Measurements from ENCODE around the gene BATF2.

Gene BATF2, protein sequence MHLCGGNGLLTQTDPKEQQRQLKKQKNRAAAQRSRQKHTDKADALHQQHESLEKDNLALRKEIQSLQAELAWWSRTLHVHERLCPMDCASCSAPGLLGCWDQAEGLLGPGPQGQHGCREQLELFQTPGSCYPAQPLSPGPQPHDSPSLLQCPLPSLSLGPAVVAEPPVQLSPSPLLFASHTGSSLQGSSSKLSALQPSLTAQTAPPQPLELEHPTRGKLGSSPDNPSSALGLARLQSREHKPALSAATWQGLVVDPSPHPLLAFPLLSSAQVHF
- long read RNA-seq, partial matches to known transcripts, result 0 of 2 reads
- long read RNA-seq, other reads (novel, unspliced or antisense), result 2 of 2 reads

DNA sequence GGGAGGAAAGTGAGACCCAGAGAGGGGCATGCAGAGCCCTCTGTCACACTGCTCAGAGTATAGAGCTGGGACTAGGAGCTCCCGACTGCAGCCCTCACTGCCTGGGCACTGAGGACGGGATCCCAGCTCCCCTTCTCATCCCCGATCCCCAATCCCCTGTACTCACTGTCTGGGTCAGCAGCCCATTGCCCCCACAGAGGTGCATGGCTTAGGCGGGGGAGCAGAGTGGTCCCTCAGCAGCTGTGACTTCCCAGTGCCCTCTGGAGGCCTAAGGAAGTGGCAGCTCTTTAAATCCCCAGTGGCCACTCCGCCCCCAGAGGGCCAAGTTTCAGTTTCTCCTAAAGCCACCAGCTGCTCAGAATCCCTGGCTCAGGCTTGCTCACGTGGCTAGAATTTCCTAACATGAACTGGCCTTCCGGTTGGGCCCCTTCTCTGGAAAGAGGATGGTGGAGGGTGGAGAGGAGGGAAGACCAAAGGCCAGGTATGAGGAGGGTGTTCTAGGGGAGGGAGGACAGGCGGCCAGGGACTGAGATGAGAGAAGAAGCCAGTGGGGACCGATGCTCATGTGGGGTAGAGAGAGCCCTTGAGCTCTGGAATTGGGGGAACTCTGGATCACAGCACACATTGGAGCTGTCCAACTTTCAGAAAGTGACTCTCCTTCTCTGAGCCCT lies at the start of gene BATF2:
BATF2 (minus strand) TSS at position 262 of the 671 bp plus-strand sequence; CDS start at position 205, 57 bp downstream.
- Histone ChIP-seq H3K27me3 (ENCODE audit: insufficient read depth, poor library complexity, severe bottlenecking) (no peaks in the 10 kb centered on the region), H3K27ac (replicated peaks) (no peak within 1 kb of the TSS), H3K4me3 (replicated peaks; ENCODE audit: insufficient read depth, low read length) (no peak within 1 kb of the TSS)
- peak; percentile 47 to 52 for DNase-seq (ENCODE audit: low read depth in 1 of 2, low spot score in 1 of 2)
- TF ChIP-seq, protein P1, sequence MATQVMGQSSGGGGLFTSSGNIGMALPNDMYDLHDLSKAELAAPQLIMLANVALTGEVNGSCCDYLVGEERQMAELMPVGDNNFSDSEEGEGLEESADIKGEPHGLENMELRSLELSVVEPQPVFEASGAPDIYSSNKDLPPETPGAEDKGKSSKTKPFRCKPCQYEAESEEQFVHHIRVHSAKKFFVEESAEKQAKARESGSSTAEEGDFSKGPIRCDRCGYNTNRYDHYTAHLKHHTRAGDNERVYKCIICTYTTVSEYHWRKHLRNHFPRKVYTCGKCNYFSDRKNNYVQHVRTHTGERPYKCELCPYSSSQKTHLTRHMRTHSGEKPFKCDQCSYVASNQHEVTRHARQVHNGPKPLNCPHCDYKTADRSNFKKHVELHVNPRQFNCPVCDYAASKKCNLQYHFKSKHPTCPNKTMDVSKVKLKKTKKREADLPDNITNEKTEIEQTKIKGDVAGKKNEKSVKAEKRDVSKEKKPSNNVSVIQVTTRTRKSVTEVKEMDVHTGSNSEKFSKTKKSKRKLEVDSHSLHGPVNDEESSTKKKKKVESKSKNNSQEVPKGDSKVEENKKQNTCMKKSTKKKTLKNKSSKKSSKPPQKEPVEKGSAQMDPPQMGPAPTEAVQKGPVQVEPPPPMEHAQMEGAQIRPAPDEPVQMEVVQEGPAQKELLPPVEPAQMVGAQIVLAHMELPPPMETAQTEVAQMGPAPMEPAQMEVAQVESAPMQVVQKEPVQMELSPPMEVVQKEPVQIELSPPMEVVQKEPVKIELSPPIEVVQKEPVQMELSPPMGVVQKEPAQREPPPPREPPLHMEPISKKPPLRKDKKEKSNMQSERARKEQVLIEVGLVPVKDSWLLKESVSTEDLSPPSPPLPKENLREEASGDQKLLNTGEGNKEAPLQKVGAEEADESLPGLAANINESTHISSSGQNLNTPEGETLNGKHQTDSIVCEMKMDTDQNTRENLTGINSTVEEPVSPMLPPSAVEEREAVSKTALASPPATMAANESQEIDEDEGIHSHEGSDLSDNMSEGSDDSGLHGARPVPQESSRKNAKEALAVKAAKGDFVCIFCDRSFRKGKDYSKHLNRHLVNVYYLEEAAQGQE (IDR thresholded peaks at IDR 0.05; ENCODE audit: insufficient replicate concordance, low read depth), result no peak
- TF ChIP-seq, protein P2, sequence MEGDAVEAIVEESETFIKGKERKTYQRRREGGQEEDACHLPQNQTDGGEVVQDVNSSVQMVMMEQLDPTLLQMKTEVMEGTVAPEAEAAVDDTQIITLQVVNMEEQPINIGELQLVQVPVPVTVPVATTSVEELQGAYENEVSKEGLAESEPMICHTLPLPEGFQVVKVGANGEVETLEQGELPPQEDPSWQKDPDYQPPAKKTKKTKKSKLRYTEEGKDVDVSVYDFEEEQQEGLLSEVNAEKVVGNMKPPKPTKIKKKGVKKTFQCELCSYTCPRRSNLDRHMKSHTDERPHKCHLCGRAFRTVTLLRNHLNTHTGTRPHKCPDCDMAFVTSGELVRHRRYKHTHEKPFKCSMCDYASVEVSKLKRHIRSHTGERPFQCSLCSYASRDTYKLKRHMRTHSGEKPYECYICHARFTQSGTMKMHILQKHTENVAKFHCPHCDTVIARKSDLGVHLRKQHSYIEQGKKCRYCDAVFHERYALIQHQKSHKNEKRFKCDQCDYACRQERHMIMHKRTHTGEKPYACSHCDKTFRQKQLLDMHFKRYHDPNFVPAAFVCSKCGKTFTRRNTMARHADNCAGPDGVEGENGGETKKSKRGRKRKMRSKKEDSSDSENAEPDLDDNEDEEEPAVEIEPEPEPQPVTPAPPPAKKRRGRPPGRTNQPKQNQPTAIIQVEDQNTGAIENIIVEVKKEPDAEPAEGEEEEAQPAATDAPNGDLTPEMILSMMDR (IDR thresholded peaks at IDR 0.05; ENCODE audit: insufficient read depth, low read length), result peak; percentile 21

DNA sequence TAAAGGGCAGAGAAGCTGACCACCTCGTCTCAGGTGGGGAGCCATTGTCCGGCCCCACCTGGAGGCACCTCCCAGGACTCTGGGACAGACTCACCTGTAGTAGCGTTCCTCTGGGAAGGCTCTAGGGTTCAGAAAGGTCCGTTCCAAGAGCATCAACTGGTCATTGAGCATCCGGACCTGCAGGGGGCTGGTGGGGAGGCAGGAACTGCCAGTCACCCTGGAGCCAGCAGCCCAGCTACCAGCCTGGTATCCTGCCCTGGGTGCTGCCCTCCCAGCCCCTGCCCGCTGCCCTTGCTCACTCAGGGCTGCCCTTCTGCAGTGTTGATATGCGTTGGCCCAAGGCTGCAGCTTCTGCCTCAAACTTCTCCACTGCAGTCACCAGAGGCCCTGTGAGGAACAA lies 49.0 kb upstream of the BATF2 start:
- TF ChIP-seq, protein P1 (IDR thresholded peaks at IDR 0.05; ENCODE audit: insufficient replicate concordance, low read depth), result no peak
- TF ChIP-seq POLR2AphosphoS5 (IDR thresholded peaks at IDR 0.05; ENCODE audit: low read depth), result no peak
- TF ChIP-seq SPI1 (IDR thresholded peaks at IDR 0.05; ENCODE audit: borderline replicate concordance, low read depth), result no peak
- TF ChIP-seq, protein P2 (IDR thresholded peaks at IDR 0.05; ENCODE audit: insufficient read depth, low read length), result no peak
- TF ChIP-seq GABPA (IDR thresholded peaks at IDR 0.05; ENCODE audit: low read depth), result no peak
- Histone ChIP-seq H3K27ac (replicated peaks) (no peak overlapping the region), H3K4me3 (replicated peaks; ENCODE audit: insufficient read depth, low read length) (no peak overlapping the region), H3K27me3 (ENCODE audit: insufficient read depth, poor library complexity, severe bottlenecking) (no peaks in the 10 kb centered on the region)
- DNase-seq (ENCODE audit: low read depth in 1 of 2, low spot score in 1 of 2), result no peak

DNA sequence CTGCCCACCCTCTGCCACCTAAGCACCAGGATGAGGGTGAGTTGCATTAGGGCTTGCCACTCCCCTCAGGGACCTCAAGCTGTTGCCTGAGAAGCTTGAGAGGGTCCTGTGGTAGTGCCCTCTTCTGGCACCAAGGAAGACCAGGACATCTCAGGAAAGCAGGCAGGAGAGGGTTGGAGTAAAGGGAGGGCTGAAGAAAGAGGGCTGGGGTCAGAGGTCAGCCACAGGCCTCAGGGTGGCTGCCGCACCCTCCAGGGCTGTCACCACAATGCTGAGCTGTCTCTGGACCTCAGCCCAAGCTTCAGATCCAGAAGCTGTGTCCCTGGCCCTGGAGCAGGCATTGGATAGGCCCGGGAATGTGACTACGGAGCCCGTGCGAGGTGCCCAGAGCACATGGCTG lies 48.3 kb upstream of the BATF2 start:
- no peak overlapping the region for H3K4me3 ChIP-seq (replicated peaks; ENCODE audit: insufficient read depth, low read length)
- TF ChIP-seq SPI1 (IDR thresholded peaks at IDR 0.05; ENCODE audit: borderline replicate concordance, low read depth) (no peak), POLR2AphosphoS5 (IDR thresholded peaks at IDR 0.05; ENCODE audit: low read depth) (no peak), GABPA (IDR thresholded peaks at IDR 0.05; ENCODE audit: low read depth) (no peak)
- TF ChIP-seq, protein P2 (IDR thresholded peaks at IDR 0.05; ENCODE audit: insufficient read depth, low read length), result no peak
- TF ChIP-seq, protein P1 (IDR thresholded peaks at IDR 0.05; ENCODE audit: insufficient replicate concordance, low read depth), result no peak
- DNase-seq (ENCODE audit: low read depth in 1 of 2, low spot score in 1 of 2), result no peak

More for the DNA sequence above, 48.3 kb upstream of the BATF2 start:
- Histone ChIP-seq H3K27me3 (ENCODE audit: insufficient read depth, poor library complexity, severe bottlenecking) (no peaks in the 10 kb centered on the region), H3K27ac (replicated peaks) (no peak overlapping the region)
